ENCODE measurements around the gene PACRG. TPM values are rescaled to one million over a fixed set of nuclear protein-coding genes. Genes with fewer than 3 reads are reported as not detected.

PACRG gene
- total and polyA plus RNA-seq, 2 of the 13 experiments (the other 11 are each of a cell fraction or from before 2014, with no cell fraction given) = 0.13 TPM; not detected in 1

- Histone ChIP-seq H2AFZ (ENCODE audit: low read length) (no peak overlapping the region), H3K4me2 (ENCODE audit: low read depth, low read length) (no peak overlapping the region), H3K36me3 (replicated peaks in 1 of 2; ENCODE audit: control insufficient read depth in 1 of 2, insufficient read depth in 2 of 2, low read length in 2 of 2) (no peaks in the 10 kb centered on the region), H3K79me2 (ENCODE audit: insufficient read depth, low read length) (no peaks in the 10 kb centered on the region), H3K4me1 (ENCODE audit: insufficient read depth, low read length) (no peaks in the 10 kb centered on the region), H3K9ac (ENCODE audit: insufficient read depth, low read depth, low read length) (no peak overlapping the region), H3K27ac (ENCODE audit: extremely low read length, insufficient read depth, low read length) (no peak overlapping the region), H3K9me3 (ENCODE audit: low read length) (no peaks in the 10 kb centered on the region), H3K4me3 (replicated peaks in 1 of 3; ENCODE audit: insufficient read depth in 1 of 3, low read depth in 2 of 3, low read length in 3 of 3) (no peak overlapping the region), H4K20me1 (ENCODE audit: insufficient read depth, low read length) (no peaks in the 10 kb centered on the region), H3K27me3 (ENCODE audit: control insufficient read depth in 1 of 2, insufficient read depth in 2 of 2, low read length in 2 of 2) (peaks cover 1 to 18% of the 10 kb centered on the region in 2 experiments; a peak in 2 of 5 replicates)
- TF ChIP-seq ZNF740 (CRISPR knock-in tag; IDR thresholded peaks at IDR 0.05) (no peak), DNMT1 (CRISPR knock-in tag; IDR thresholded peaks at IDR 0.05) (no peak), ETV5 (CRISPR knock-in tag; IDR thresholded peaks at IDR 0.05; ENCODE audit: borderline replicate concordance) (no peak), ZNF275 (CRISPR knock-in tag; IDR thresholded peaks at IDR 0.05; ENCODE audit: borderline replicate concordance) (no peak), ZBTB42 (CRISPR knock-in tag; IDR thresholded peaks at IDR 0.05) (no peak), GRHL1 (CRISPR knock-in tag; conservative IDR thresholded peaks at IDR 0.05) (no peak), IKZF1 (IDR thresholded peaks at IDR 0.05) (no peak)
- intact Hi-C loops (cut with micrococcal nuclease; ENCODE audit: unreplicated experiment) = no loop called here
- ChIA-PET POLR2A (no interaction called here), CTCF (ENCODE audit: low intra/inter-chr PET ratio, low total read pairs) (no interaction called here)
- no peak for DNase-seq (ENCODE audit: low spot score)
- WGBS (ENCODE audit: low lambda C conversion rate) = 23% methylated on average over 7 of the region's 9 CpGs
- ATAC-seq = no peak
- no peak for FAIRE-seq
- BruUV-seq (replicated peaks) = no TSS peak
- in situ Hi-C loops (cut with HindIII; ENCODE audit: extremely low pct_ligation_motif_present, low pct_unique_long_range_greater_than_20kb) = no loop called here
These were observed 503.1 kb downstream of the PACRG start for GRCh38 chr6:163230901-163231300.
